OCI-LY3 (cell line): ENCODE results near the gene EMC6.

Source experiments
- H2AFZ ChIP-seq: fragments of 200-600, 300-600 bp; shearing (Covaris generic); 2 replicates; pipeline ENCODE4 v1.6.0; 2014; ENCODE audit warnings: antibody characterized with exemption, low read depth, low read length
- H3K27ac ChIP-seq: fragments of 200-600, 300-600 bp; sonication (generic); 2 replicates; pipeline ENCODE4 v1.5.1; 2014; ENCODE audit warnings: mild to moderate bottlenecking, low read length, moderate library complexity, mixed read lengths
- H3K27me3 ChIP-seq: fragments of 200-600, 300-600 bp; sonication (generic); 2 replicates; pipeline ENCODE4 v1.6.1; 2014; ENCODE audit warnings: low read depth, low read length, mixed read lengths
- H3K36me3 ChIP-seq: fragments of 200-600, 300-600 bp; sonication (generic); replicated peaks from 2 replicates; pipeline ENCODE3; 2014; ENCODE audit warnings: low read depth, low read length, mixed read lengths
- H3K4me1 ChIP-seq: fragments of 300-600, 200-600 bp; sonication (generic); 2 replicates; pipeline ENCODE4 v1.6.1; 2014; ENCODE audit warnings: low read length, mixed read lengths
- H3K4me2 ChIP-seq: fragments of 200-600, 300-600 bp; sonication (generic); 2 replicates; pipeline ENCODE4 v1.6.1; 2014; ENCODE audit warnings: low read length, mixed read lengths
- H3K4me3 ChIP-seq: fragments of 300-600, 200-600 bp; sonication (generic); 2 replicates; pipeline ENCODE4 v1.5.1; 2014; ENCODE audit warnings: antibody characterized with exemption, mild to moderate bottlenecking, low read length, moderate library complexity
- H3K79me2 ChIP-seq: fragments of 300-600, 200-600 bp; shearing (Covaris generic); 2 replicates; pipeline ENCODE4 v1.6.1; 2014; ENCODE audit warnings: mild to moderate bottlenecking, low read length, mixed read lengths
- H3K9ac ChIP-seq: fragments of 300-600, 200-600 bp; shearing (Covaris generic); 2 replicates; pipeline ENCODE4 v1.6.0; 2014; ENCODE audit warnings: mild to moderate bottlenecking, low read length, moderate library complexity
- H3K9me3 ChIP-seq: fragments of 200-600, 300-600 bp; shearing (Covaris generic); 2 replicates; pipeline ENCODE4 v1.6.1; 2014; ENCODE audit warnings: low read length, mixed read lengths; ENCODE audit not compliant: insufficient read depth
- H4K20me1 ChIP-seq: fragments of 200-600, 300-600 bp; sonication (generic); 2 replicates; pipeline ENCODE4 v1.6.1; 2016; ENCODE audit warnings: low read length, mixed read lengths; ENCODE audit not compliant: insufficient read depth
- CTCF ChIP-seq: fragments of 200-600, 300-600 bp; sonication (generic); IDR thresholded peaks from 2 replicates; pipeline ENCODE4 v1.5.1; 2014; ENCODE audit warnings: antibody characterized with exemption, low read length, low read depth
- EZH2phosphoT487 ChIP-seq: fragments of 200-600 bp; shearing (Covaris generic); IDR thresholded peaks from 2 replicates; pipeline ENCODE4 v1.6.1; 2018; ENCODE audit warnings: antibody characterized with exemption, mixed run types, low read depth

Gene EMC6

DNA sequence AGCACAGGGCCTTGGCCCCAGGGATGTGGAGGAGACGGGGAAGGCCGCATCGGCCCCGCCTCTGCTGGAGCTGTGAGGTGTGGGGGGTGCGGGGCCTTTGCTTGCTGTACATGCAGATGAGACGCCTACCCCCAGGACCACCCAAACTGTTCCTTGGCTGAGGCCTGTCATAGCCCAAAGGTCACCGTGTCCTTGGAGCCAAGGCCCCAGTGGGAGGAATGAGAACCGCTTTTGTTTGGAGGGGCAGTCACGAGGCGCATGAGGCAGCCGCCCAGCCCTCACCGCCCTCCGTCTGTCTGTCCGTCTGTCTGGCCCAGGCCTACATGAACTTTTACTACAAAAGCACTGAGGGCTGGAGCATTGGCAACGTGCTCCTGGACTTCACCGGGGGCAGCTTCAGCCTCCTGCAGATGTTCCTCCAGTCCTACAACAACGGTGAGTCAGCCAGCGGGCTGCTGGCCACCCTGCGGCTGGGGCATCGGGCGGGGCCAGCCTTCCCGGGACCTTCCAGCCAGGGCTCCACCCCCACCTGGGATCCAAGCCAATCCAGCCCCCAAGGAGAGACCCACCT lies 9.0 kb upstream of the EMC6 start:
- Histone ChIP-seq H3K79me2 (no peaks in the 10 kb centered on the region), H3K4me2 (no peak overlapping the region)

GRCh38 chr17:3660311-3660891 lies 8.2 kb upstream of the EMC6 start:
- Histone ChIP-seq H3K4me3 (no peak overlapping the region), H3K27me3 (no peaks in the 10 kb centered on the region), H4K20me1 (no peaks in the 10 kb centered on the region), H3K9me3 (no peaks in the 10 kb centered on the region), H3K27ac (no peak overlapping the region), H3K9ac (no peak overlapping the region), H3K4me1 (no peaks in the 10 kb centered on the region), H2AFZ (no peak overlapping the region), H3K79me2 (no peaks in the 10 kb centered on the region), H3K36me3 (no peaks in the 10 kb centered on the region), H3K4me2 (no peak overlapping the region)
- TF ChIP-seq CTCF: no peak
- no peak for TF ChIP-seq EZH2phosphoT487

More for the DNA sequence above, 9.0 kb upstream of the EMC6 start:
- no peak overlapping the region for H3K27ac ChIP-seq
- H3K9ac ChIP-seq: no peak overlapping the region
- H3K4me3 ChIP-seq: no peak overlapping the region
- no peak overlapping the region for H2AFZ ChIP-seq
- no peaks in the 10 kb centered on the region for H3K27me3 ChIP-seq
- H3K4me1 ChIP-seq: no peaks in the 10 kb centered on the region
- H4K20me1 ChIP-seq: no peaks in the 10 kb centered on the region
- no peaks in the 10 kb centered on the region for H3K9me3 ChIP-seq
- no peaks in the 10 kb centered on the region for H3K36me3 ChIP-seq
- no peak for TF ChIP-seq CTCF

- no peaks in the 10 kb centered on the region for H3K36me3 ChIP-seq
- H3K4me2 ChIP-seq: no peak overlapping the region
- H2AFZ ChIP-seq: no peak overlapping the region
- TF ChIP-seq EZH2phosphoT487 (no peak), CTCF (no peak)
- no peak overlapping the region for H3K9ac ChIP-seq
- H3K27ac ChIP-seq: no peak overlapping the region
- H3K4me1 ChIP-seq: peaks cover 5% of the 10 kb centered on the region; the same call in 1 of the 2 replicates
- no peak overlapping the region for H3K4me3 ChIP-seq
- no peaks in the 10 kb centered on the region for H3K27me3 ChIP-seq
- H3K9me3 ChIP-seq: no peaks in the 10 kb centered on the region
- H4K20me1 ChIP-seq: no peaks in the 10 kb centered on the region
- H3K79me2 ChIP-seq: no peaks in the 10 kb centered on the region
These were observed 5.3 kb upstream of the EMC6 start for GRCh38 chr17:3663102-3664011.

DNA sequence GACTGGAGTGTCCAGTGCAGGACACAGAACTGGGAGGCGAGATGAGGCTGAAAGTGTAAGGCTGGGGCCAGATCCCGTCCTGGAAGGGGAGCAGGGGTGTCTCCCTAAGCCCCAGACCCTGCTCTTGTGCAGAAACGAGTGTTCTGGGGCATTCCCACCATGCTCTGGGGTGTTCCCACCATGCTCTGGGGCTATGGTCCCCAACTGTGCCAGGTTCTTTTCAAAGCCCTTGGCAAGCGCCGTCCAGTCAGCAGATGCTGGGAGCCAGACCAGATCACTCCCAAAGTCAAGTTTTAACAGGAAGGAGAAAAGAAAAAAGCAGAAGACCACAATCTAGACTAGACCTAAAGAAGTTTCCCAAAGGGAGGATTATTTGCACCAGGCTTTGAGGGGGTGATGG lies 2.8 kb upstream of the EMC6 start:
- Histone ChIP-seq H4K20me1 (no peaks in the 10 kb centered on the region), H3K27ac (no peak overlapping the region), H2AFZ (no peak overlapping the region), H3K9me3 (no peaks in the 10 kb centered on the region), H3K4me1 (peaks cover 9% of the 10 kb centered on the region; the same call in 1 of the 2 replicates), H3K9ac (no peak overlapping the region), H3K36me3 (no peaks in the 10 kb centered on the region), H3K27me3 (no peaks in the 10 kb centered on the region), H3K79me2 (peaks cover 18% of the 10 kb centered on the region), H3K4me3 (no peak overlapping the region), H3K4me2 (no peak overlapping the region)
- TF ChIP-seq EZH2phosphoT487 (no peak), CTCF (no peak)
